Ramos (cell line): ENCODE data around the gene PTPRD.

Experiments
- in situ Hi-C: fragments of 300-500 bp; cut with MboI; formaldehyde crosslinking; loops from one replicate; pipeline ENCODE4 v1.14.3; 2022; ENCODE audit warnings: low sequenced_read_pairs; ENCODE audit not compliant: unreplicated experiment

PTPRD gene

GRCh38 chr9:8783941-8784340 is 1828.9 kb downstream of the PTPRD start:
- in situ Hi-C loops = no loop called here

- in situ Hi-C loops = no loop called here
Measured at GRCh38 chr9:8782237-8782636, 1830.6 kb downstream of the PTPRD start.

GRCh38 chr9:8781458-8781857 is 1831.3 kb downstream of the PTPRD start:
- in situ Hi-C loops = no loop called here

- in situ Hi-C loops = no loop called here
Measured at GRCh38 chr9:8780386-8780785, 1832.4 kb downstream of the PTPRD start.

GRCh38 chr9:8779478-8779877 is 1833.3 kb downstream of the PTPRD start:
- in situ Hi-C loops = no loop called here

- in situ Hi-C loops = no loop called here
Measured at GRCh38 chr9:8778356-8778755, 1834.4 kb downstream of the PTPRD start.

- in situ Hi-C loops = no loop called here
Measured at GRCh38 chr9:8772302-8772701, 1840.5 kb downstream of the PTPRD start.

GRCh38 chr9:8769153-8769552 is 1843.6 kb downstream of the PTPRD start:
- in situ Hi-C loops = no loop called here

GRCh38 chr9:8766096-8766495 is 1846.7 kb downstream of the PTPRD start:
- in situ Hi-C loops = no loop called here

- in situ Hi-C loops = no loop called here
Measured at GRCh38 chr9:8764051-8764450, 1848.8 kb downstream of the PTPRD start.

- in situ Hi-C loops = no loop called here
Measured at GRCh38 chr9:8762479-8763085, 1850.2 kb downstream of the PTPRD start.

GRCh38 chr9:8760000-8760767 is 1852.6 kb downstream of the PTPRD start:
- in situ Hi-C loops = no loop called here

GRCh38 chr9:8757881-8758280 is 1854.9 kb downstream of the PTPRD start:
- in situ Hi-C loops = no loop called here

- in situ Hi-C loops = no loop called here
Measured at GRCh38 chr9:8754751-8755150, 1858.1 kb downstream of the PTPRD start.

GRCh38 chr9:8751406-8751930 is 1861.3 kb downstream of the PTPRD start:
- in situ Hi-C loops = no loop called here

- in situ Hi-C loops = no loop called here
Measured at GRCh38 chr9:8750639-8751051, 1862.2 kb downstream of the PTPRD start.

GRCh38 chr9:8745347-8745746 is 1867.5 kb downstream of the PTPRD start:
- in situ Hi-C loops = no loop called here

- in situ Hi-C loops = no loop called here
Measured at GRCh38 chr9:8738945-8739344, 1873.9 kb downstream of the PTPRD start.

- in situ Hi-C loops = no loop called here
Measured at GRCh38 chr9:8736805-8737204, 1876.0 kb downstream of the PTPRD start.

GRCh38 chr9:8734760-8735159 is 1878.0 kb downstream of the PTPRD start:
- in situ Hi-C loops = no loop called here

- in situ Hi-C loops = no loop called here
Measured at GRCh38 chr9:8733131-8733954, 1879.5 kb downstream of the PTPRD start.
